Thyroid gland (tissue), 4 donors: ENCODE results near the gene GTSE1. TPM values are rescaled to one million over a fixed set of nuclear protein-coding genes. Genes with fewer than 3 reads are reported as not detected.

Source experiments
- DNase-seq, 2 donors: peaks; one replicate each; pipeline ENCODE4 v3.0.0-alpha.2; 2019
- H3K27ac ChIP-seq, 3 donors: fragments of 200-600 bp; sonication (generic); 1 replicate in 2 of 3; 2 replicates in 1 of 3; pipeline ENCODE4 v1.5.1; 2016 to 2019; ENCODE audit warnings: mild to moderate bottlenecking in 1 of 3, moderate library complexity in 1 of 3
- H3K27me3 ChIP-seq: fragments of 200-600 bp; sonication (generic); one replicate; pipeline ENCODE4 v1.5.1; 2019
- H3K36me3 ChIP-seq, 2 donors: fragments of 200-600 bp; sonication (generic); one replicate each; pipeline ENCODE4 v1.5.1; 2016 to 2019
- H3K4me1 ChIP-seq, 2 donors: fragments of 200-600 bp; sonication (generic); one replicate each; pipeline ENCODE4 v1.5.1; 2017 to 2019
- H3K4me3 ChIP-seq, 3 donors: fragments of 200-600 bp; sonication (generic); replicated peaks in 1 of 3; 1 replicate in 2 of 3; 2 replicates in 1 of 3; pipeline ENCODE4 v1.5.1; 2016; ENCODE audit warnings: mild to moderate bottlenecking in 1 of 3
- H3K9me3 ChIP-seq: fragments of 200-600 bp; sonication (generic); one replicate; pipeline ENCODE4 v1.5.1; 2017
- POLR2A ChIP-seq, 2 donors: fragments of 450-650 bp; IDR thresholded peaks; one replicate each; pipeline ENCODE4 v1.6.1; 2017; ENCODE audit warnings: antibody characterized with exemption in 2 of 2, mild to moderate bottlenecking in 2 of 2, moderate library complexity in 1 of 2
- WGBS, 2 donors: methylation state at CpG; one replicate each; pipeline ENCODE4 v1.1.5; 2017; 5-methylcytosine and 5-hydroxymethylcytosine counted together
- intact Hi-C: fragments of 100-400 bp; cut with DNase I; formaldehyde crosslinking; loops from one replicate; pipeline ENCODE4 v1.15.1; 2023
- total RNA-seq, 4 donors: library from RNA; depleted of rRNA; stranded (reverse); fragments of >200 nt; gene quantifications; one replicate each; pipeline ENCODE4 v1.2.3, GENCODE V29; 2016
- TF ChIP-seq, protein P1 (sequence below), 6 experiments: fragments of 200-600 bp in 3 of 6; fragments of 450-650 bp in 3 of 6; sonication (generic) in 3 of 6; IDR thresholded peaks; one replicate each; pipeline ENCODE4 v1.5.1; 2016 to 2019; ENCODE audit warnings: antibody characterized with exemption in 6 of 6, mild to moderate bottlenecking in 2 of 6, inconsistent platforms in 1 of 6, moderate library complexity in 1 of 6

Gene GTSE1
- total RNA-seq, 4 donors from 2014 or later, result 0.22 to 0.27 (median 0.25) TPM; not detected in 1

GRCh38 chr22:46368422-46368821, 71.8 kb downstream of the GTSE1 start:
- H3K4me3 ChIP-seq, result no peak overlapping the region
- no peak overlapping the region for H3K27ac ChIP-seq
- DNase-seq, result no peak
- TF ChIP-seq POLR2A (IDR thresholded peaks at IDR 0.05), result no peak
- H3K9me3 ChIP-seq, result no peaks in the 10 kb centered on the region
- peaks cover 0 to 17% of the 10 kb centered on the region in 2 donors for H3K36me3 ChIP-seq
- intact Hi-C loops, result loop anchor here (5.0 kb wide), 1 partner anchor 174 kb away; no protein-coding TSS in a partner anchor
- H3K27me3 ChIP-seq, result no peaks in the 10 kb centered on the region
- peaks cover 15 to 16% of the 10 kb centered on the region in 2 donors for H3K4me1 ChIP-seq
- WGBS, 2 donors, result 97% methylated on average over 9 to 12 of the region's 12 CpGs

DNA sequence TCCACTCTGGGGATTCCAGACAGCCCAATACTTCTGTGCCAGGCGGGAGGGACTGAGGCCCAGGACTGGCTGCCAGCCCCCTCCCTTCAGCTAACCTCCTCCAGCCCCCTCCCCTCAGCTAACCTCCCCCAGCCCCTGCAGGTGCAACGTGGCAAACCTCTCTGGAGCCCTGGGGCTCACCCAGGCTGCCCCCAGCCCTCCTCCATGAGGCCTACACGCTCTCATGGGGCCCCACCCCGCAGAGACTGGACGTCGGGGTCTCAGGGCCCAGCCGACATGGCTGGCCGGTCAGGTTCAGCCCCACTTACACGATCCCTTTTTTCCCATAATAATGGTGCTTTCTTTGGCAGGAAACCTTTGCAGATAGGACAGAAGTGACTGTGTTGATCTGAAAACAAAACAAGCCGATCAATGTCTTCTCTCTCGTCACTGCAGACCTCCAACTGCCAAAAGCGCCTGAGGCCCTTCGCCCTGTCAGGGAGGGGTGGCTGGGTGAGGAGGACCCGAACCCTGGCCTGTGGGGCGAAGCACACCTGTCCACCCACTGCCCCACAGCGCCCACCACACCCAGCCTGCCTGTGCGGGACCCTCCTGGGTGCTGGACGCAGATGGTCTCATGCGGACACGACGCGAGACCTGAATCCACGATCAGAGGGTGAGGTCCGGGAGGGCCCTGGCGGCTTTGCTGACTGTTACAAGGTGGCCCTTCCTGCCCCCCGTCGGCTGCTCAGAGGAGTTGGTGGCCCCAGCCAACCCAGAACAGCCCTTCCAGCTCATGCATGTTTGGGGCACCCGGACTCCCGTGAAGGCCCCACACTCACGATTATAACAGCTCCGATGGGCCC, 72.4 kb downstream of the GTSE1 start:
- no peaks in the 10 kb centered on the region for H3K27me3 ChIP-seq
- WGBS, 2 donors, result 82 to 90% methylated on average over 11 to 13 of the region's 31 CpGs
- H3K9me3 ChIP-seq, result no peaks in the 10 kb centered on the region
- no peak overlapping the region for H3K4me3 ChIP-seq
- DNase-seq, result no peak
- TF ChIP-seq, protein P1, sequence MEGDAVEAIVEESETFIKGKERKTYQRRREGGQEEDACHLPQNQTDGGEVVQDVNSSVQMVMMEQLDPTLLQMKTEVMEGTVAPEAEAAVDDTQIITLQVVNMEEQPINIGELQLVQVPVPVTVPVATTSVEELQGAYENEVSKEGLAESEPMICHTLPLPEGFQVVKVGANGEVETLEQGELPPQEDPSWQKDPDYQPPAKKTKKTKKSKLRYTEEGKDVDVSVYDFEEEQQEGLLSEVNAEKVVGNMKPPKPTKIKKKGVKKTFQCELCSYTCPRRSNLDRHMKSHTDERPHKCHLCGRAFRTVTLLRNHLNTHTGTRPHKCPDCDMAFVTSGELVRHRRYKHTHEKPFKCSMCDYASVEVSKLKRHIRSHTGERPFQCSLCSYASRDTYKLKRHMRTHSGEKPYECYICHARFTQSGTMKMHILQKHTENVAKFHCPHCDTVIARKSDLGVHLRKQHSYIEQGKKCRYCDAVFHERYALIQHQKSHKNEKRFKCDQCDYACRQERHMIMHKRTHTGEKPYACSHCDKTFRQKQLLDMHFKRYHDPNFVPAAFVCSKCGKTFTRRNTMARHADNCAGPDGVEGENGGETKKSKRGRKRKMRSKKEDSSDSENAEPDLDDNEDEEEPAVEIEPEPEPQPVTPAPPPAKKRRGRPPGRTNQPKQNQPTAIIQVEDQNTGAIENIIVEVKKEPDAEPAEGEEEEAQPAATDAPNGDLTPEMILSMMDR (IDR thresholded peaks at IDR 0.05), result no peak
- TF ChIP-seq POLR2A (IDR thresholded peaks at IDR 0.05), result no peak
- peak overlapping the region in 1 of 3 donors; percentile 23 for H3K27ac ChIP-seq
- intact Hi-C loops, result loop anchor here (5.0 kb wide), 1 partner anchor 173 kb away; no protein-coding TSS in a partner anchor
- H3K36me3 ChIP-seq, result peaks cover 0 to 11% of the 10 kb centered on the region in 2 donors
- peaks cover 22 to 23% of the 10 kb centered on the region in 2 donors for H3K4me1 ChIP-seq

DNA sequence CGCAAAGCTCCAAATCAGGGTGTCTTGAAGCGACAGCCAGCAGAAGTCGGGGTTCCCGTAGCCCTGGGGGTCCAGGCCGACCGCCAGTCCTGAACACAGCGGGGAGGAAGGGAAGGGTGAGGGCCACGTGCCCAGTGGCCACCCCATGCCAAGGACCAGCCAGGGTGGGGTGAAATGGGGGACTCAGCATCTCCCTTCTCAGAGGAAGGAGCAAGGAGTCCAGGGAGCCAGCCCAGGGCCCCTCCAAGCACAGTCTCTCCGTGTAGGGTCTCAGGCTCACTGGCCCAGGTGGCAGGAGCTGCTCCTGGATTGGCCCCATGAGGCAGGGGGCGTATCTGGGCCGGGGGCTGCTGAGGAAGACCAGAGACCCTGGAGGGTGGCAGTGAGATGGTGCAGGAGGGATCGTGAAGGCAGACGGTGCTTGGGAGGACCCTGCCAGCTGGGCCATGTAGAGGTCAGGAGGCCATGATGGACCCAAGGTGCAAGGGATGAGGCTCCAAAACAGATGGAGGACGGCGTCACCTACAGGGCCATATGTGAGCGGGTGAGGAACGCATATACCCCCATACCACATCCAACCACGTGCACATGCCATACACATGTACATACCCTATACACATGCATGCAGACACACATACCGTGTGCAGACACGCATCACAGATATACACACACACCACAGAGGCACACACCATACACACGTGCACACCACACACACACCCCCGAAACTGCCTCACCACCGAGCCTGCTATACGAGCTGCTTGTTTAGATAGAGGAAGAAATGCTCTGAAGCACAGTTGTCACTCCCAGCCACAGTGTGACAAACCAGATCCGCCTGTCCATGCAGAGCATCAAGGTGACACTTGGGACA, 73.3 kb downstream of the GTSE1 start:
- TF ChIP-seq, protein P1 (IDR thresholded peaks at IDR 0.05), result no peak
- no peak for TF ChIP-seq POLR2A (IDR thresholded peaks at IDR 0.05)

DNA sequence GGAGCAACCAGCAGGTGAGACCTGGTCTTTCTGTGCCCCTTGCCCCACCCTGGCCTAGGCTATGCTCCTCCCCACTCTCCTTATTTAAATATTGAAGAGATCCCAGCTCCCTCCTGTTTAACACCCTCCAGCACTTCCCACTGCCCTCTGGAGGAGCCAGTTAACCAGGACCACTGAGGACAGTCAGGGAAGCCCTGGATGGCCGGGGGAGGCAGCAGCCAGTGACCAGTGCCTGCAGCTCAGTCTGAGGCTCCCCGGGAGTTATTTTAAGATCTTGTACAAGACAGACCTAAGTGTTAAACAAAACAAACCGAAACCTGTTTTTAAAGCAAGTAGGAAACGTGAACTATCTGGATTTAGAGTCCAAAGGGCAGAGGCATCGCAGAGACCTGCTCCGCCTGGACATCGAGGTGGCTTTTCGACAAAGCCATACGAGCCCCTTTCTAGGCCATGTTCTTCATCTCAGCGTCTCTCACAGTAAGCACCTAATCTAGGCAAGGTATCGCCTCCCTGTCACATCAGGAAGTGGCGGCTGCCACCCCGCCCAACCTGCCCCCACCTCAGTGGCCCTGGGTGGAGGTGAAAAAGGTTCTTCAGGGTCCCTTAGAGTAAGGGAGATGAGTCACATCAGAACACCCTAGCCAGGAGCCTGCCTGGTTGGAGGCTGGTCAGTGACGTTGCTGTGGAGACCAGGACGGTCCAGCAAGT, 74.1 kb downstream of the GTSE1 start:
- TF ChIP-seq, protein P1 (IDR thresholded peaks at IDR 0.05), result no peak
- no peak for TF ChIP-seq POLR2A (IDR thresholded peaks at IDR 0.05)

More for the DNA sequence above, 73.3 kb downstream of the GTSE1 start:
- no peak overlapping the region for H3K4me3 ChIP-seq
- H3K4me1 ChIP-seq, result peaks cover 30 to 32% of the 10 kb centered on the region in 2 donors
- intact Hi-C loops, result loop anchor here (5.0 to 10.0 kb wide), 2 partner anchors 95 to 172 kb away; no protein-coding TSS in a partner anchor
- H3K27me3 ChIP-seq, result no peaks in the 10 kb centered on the region
- peak overlapping the region in 1 of 3 donors; percentile 75 for H3K27ac ChIP-seq
- H3K36me3 ChIP-seq, result peaks cover 0 to 8% of the 10 kb centered on the region in 2 donors
- H3K9me3 ChIP-seq, result no peaks in the 10 kb centered on the region
- no peak for DNase-seq
- whole genome bisulfite sequencing, 2 donors, result 88 to 89% methylated on average over 19 to 21 of the region's 25 CpGs

More for the DNA sequence above, 74.1 kb downstream of the GTSE1 start:
- 73 to 75% methylated on average over 13 to 15 of the region's 15 CpGs for WGBS, 2 donors
- H3K4me3 ChIP-seq, result no peak overlapping the region
- no peaks in the 10 kb centered on the region for H3K9me3 ChIP-seq
- peak overlapping the region in 1 of 3 donors; percentile 75 for H3K27ac ChIP-seq
- peaks cover 0 to 2% of the 10 kb centered on the region in 2 donors for H3K36me3 ChIP-seq
- DNase-seq, result peak; percentile 41 to 48
- H3K27me3 ChIP-seq, result no peaks in the 10 kb centered on the region
- peaks cover 34 to 37% of the 10 kb centered on the region in 2 donors for H3K4me1 ChIP-seq
- intact Hi-C loops, result loop anchor here (10.0 kb wide), 1 partner anchor 94 kb away; no protein-coding TSS in a partner anchor
